Stimulated activated naive CD8-positive, alpha-beta T cell treated with anti-CD3 and anti-CD28 coated beads, Interleukin-15, amount 100 ng/mL, for 72 hours (primary cell): ENCODE results near the gene WFIKKN2.

Experiments
- ATAC-seq: fragments of 150-1000 bp; cut with Tn5 transposase; 2 replicates; pipeline ENCODE4 v1.10.0; 2021; ENCODE audit warnings: mild to moderate bottlenecking, moderate library complexity
- DNase-seq, 2 donors: peaks; one replicate each; pipeline ENCODE4 v3.0.0; 2021 to 2022
- H3K27ac Mint-ChIP-seq, 2 donors: one replicate each; pipeline ENCODE4 v1.8.0; 2022; ENCODE audit warnings: mild to moderate bottlenecking in 2 of 2, mixed read lengths in 2 of 2, moderate library complexity in 2 of 2
- H3K27me3 Mint-ChIP-seq: one replicate; pipeline ENCODE4 v1.8.0; 2022; ENCODE audit warnings: mixed read lengths
- H3K4me1 Mint-ChIP-seq: one replicate; pipeline ENCODE4 v1.8.0; 2022; ENCODE audit warnings: mild to moderate bottlenecking, mixed read lengths
- H3K4me3 Mint-ChIP-seq, 2 donors: one replicate each; pipeline ENCODE4 v1.8.0; 2022; ENCODE audit warnings: mild to moderate bottlenecking in 2 of 2, mixed read lengths in 2 of 2, moderate library complexity in 1 of 2
- H3K9me3 Mint-ChIP-seq, 2 donors: one replicate each; pipeline ENCODE4 v1.8.0; 2022; ENCODE audit warnings: mixed read lengths in 2 of 2

The WFIKKN2 gene

DNA sequence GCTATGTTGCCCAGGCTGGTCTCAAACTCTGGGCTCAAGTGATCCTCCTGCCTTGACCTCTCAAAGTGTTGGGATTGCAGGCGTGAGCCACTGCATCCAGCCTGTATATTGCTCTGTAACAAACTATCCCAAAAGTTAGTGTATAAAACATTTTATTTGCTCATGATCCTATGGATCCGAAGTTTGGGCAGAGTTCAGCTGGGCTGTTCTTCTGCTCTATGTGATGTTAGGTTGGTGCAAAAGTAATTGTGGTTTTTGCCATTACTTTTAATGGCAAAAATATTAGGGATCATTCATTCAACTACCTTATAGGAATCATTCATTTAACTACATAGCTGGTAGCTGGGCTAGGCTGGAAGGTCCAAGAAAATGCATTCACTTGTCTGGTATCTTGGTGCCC, 12.8 kb upstream of the WFIKKN2 start:
- Mint-ChIP-seq H3K4me3 (no peak overlapping the region), H3K27ac (no peak overlapping the region), H3K9me3 (peaks cover 6 to 9% of the 10 kb centered on the region in 2 donors), H3K4me1 (peaks cover 9% of the 10 kb centered on the region), H3K27me3 (no peaks in the 10 kb centered on the region)
- DNase-seq: no peak
- ATAC-seq: no peak

DNA sequence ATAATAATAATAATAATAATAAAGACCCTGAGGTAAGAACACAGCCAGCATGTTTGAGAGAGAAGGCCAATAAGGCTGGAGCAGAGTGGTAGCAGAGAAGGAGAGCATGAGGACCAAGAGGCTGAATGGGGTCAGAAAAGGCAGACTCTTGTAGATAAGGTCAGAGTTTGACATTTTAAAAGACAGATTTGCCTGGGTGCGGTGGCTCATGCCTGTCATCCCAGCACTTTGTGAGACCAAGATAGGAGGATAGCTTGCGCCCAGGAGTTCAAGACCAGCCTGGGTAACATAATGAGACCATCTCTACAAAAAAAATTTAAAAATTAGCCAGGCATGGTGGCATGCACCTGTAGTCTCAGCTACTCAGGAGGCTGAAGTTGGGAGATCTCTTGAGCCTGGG, 11.0 kb upstream of the WFIKKN2 start:
- Mint-ChIP-seq H3K9me3 (peaks cover 6 to 9% of the 10 kb centered on the region in 2 donors), H3K4me3 (no peak overlapping the region), H3K4me1 (peaks cover under 1% of the 10 kb centered on the region), H3K27me3 (no peaks in the 10 kb centered on the region), H3K27ac (no peak overlapping the region)
- DNase-seq (no peak), ATAC-seq (no peak)

DNA sequence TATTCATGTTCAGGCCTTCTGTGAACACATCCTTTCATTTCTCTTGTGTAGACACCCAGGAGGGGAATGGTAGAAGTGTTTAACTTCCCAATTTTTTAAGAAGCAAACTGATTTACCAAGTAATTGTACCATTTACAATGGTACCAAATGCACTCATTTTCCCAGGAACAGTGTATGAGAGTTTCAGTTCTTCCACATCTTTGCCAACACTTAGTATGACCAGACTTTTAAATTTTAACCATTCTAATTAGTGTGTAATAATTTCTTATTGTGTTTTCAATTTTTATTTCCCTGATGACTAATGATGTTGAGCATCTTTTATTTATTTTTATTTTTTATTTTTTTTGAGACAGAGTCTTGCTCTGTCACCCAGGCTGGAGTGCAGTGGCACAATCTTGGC, 10.2 kb upstream of the WFIKKN2 start:
- peaks cover 2% of the 10 kb centered on the region for H3K27me3 Mint-ChIP-seq

DNA sequence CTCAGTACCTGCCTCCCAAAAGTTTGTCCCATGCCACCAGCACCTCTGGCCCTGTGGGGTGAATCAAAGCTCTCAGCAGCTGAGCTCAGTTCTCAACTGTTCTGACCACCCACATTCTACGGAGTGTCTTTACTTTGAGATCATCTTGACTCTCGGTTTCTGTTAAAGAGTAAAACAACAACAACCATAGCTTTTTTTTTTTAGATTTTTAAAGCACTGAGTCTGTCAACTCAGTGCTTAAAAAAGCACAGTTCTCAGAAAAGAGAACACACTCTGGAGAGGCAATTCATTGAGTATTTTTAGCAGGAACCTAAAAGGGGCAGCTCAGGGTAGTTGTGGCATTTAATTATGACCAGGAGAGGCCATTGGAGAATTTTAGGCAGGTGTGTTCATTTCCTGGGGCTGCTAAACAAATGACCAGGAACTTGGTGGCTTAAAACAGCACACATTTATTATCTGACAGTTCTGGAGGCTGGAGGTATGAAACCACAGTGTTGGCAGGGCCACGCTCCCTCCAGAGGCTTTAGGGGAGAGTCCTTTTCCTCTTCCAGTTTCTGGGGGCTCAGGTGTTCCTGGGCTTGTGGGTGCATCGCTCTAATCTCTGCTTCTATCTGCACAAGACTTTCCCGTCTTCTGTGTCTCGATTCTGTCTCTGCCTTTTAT, 6.7 kb upstream of the WFIKKN2 start:
- H3K27ac Mint-ChIP-seq: no peak overlapping the region

More for the DNA sequence above, 10.2 kb upstream of the WFIKKN2 start:
- H3K4me1 Mint-ChIP-seq: no peaks in the 10 kb centered on the region
- H3K27ac Mint-ChIP-seq: no peak overlapping the region
- peaks cover 6 to 9% of the 10 kb centered on the region in 2 donors for H3K9me3 Mint-ChIP-seq
- H3K4me3 Mint-ChIP-seq: no peak overlapping the region
- DNase-seq (no peak), ATAC-seq (no peak)

DNA sequence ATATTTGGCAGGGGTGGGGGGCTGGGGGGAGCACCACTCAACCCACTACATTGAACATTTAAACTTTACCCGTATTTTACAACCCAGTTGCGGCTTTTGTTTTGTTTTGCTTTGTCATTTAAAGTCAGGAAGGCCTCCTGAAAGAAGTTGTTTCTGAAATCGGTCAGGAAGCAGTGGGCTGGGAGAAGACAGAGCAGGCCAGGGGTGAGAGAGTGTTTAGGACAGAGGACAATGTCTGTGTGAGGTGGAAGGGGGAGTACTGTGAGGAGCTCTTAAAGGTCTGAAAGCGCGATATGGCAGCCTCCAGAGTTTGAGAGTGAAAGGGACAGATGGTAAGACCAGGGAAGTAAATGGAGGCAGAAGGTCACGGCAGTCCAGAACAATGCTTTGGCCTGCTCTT, 6.1 kb upstream of the WFIKKN2 start:
- Mint-ChIP-seq H3K4me3 (no peak overlapping the region), H3K4me1 (no peaks in the 10 kb centered on the region), H3K9me3 (no peaks in the 10 kb centered on the region), H3K27me3 (peaks cover 20% of the 10 kb centered on the region), H3K27ac (peak overlapping the region in 1 of 2 donors; percentile 44)
- no peak for DNase-seq
- ATAC-seq: no peak

More for the DNA sequence above, 6.7 kb upstream of the WFIKKN2 start:
- Mint-ChIP-seq H3K4me3 (no peak overlapping the region), H3K9me3 (peaks cover 4% of the 10 kb centered on the region in 2 donors), H3K27me3 (peaks cover 17% of the 10 kb centered on the region), H3K4me1 (no peaks in the 10 kb centered on the region)
- DNase-seq: no peak
- no peak for ATAC-seq

DNA sequence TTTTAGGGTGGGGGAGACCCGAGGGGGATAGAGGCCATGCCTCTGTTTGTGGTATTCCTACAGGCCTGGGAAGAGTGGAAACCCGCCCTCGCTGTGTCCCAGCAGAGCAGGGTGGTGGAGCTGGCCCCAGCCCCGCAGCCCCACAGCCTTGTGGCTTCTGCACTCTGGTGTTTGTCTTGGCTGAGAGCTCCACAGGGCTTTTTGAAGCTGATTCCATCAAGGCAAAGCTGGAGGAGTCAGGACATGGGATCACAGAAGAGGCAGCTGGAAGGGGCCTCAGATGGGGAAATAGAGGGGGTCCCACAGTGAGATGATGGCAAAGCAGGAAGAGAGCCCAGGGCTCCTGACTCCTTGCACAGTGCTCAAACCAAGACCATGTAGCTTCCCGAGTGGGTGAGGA, 5.0 kb upstream of the WFIKKN2 start:
- Mint-ChIP-seq H3K27ac (no peak overlapping the region), H3K4me1 (peaks cover 2% of the 10 kb centered on the region), H3K9me3 (no peaks in the 10 kb centered on the region), H3K27me3 (peaks cover 30% of the 10 kb centered on the region), H3K4me3 (no peak overlapping the region)
- no peak for ATAC-seq
- no peak for DNase-seq

DNA sequence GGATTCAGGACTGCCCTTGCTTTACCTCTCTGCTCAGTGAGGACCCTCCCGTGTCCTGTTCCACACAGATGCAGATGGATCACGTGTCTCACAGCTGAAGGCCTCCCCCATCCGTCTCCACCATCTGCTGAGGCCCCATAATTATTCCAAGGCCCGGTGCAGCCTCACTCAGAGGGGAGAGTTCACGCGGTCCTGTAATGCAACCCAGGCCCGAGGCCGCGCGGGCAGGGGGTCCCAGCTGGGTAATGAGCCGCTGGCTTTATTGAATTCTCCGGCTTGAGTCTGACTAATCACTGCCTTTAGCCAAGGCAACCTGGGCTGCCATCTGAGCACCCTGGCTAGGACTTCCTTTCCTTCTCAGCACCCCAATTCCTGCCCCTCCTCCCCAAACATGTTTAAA, 4.4 kb upstream of the WFIKKN2 start:
- no peak overlapping the region for H3K4me3 Mint-ChIP-seq
- no peak overlapping the region for H3K27ac Mint-ChIP-seq
- ATAC-seq (no peak), DNase-seq (no peak)
- H3K27me3 Mint-ChIP-seq: peaks cover 37% of the 10 kb centered on the region
- H3K4me1 Mint-ChIP-seq: peaks cover 6% of the 10 kb centered on the region
- H3K9me3 Mint-ChIP-seq: no peaks in the 10 kb centered on the region

DNA sequence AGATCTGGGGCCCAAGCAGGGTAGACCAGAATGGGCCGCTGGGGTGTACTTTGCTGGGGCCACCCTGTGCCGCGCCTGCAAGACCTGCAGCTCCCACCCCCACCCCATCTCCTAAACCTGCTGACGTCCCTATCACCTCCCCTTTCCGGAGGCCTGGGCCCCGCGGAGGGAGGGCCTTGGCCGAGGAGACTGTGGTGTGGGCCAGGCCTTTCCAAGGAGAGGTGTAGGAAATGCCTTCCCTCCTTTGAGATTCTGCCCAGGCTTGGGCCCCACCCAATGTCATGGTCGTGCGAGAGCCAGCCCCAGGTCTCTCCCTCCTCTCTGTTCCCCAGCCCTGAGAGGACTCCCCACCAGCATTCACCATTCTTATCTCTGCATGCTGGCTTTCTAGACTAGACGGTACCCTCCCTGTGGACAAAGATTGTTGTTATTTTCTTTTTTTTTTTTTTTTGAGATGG, 3.9 kb upstream of the WFIKKN2 start:
- Mint-ChIP-seq H3K4me3 (no peak overlapping the region), H3K27me3 (peaks cover 37% of the 10 kb centered on the region), H3K9me3 (no peaks in the 10 kb centered on the region), H3K4me1 (peaks cover 6% of the 10 kb centered on the region), H3K27ac (peak overlapping the region in 1 of 2 donors; percentile 65)
- DNase-seq (no peak), ATAC-seq (no peak)

DNA sequence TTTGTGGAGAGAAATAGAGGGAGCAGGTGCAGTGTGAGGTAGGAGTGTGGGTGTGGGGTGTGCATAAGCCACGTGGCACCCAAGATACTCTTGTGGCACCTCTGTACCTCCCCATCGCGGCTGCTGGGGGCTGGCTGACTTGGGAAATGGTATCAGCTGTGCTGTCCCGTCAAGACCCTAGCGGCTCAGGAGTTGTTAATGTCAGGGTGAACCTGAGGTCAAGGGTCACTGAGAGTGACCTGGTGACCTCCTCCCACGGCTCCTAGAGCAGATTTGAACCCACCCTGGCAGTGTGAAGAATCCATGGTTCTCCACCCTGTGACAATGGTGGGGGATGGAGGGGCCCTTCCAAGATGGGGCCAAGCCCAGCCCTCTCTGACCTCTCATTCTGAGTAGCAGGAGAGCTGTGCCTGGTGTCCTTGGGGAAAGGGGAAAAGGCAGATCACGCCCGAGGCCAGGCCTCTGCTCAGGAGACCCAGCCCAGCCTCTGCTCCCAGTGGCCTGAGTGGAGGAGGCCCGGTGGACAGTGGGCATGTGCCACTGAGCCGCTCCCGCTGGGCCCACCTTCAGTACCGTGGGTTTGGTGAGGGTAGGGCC, 3.0 kb upstream of the WFIKKN2 start:
- Mint-ChIP-seq H3K27me3 (peaks cover 37% of the 10 kb centered on the region), H3K4me3 (no peak overlapping the region), H3K9me3 (no peaks in the 10 kb centered on the region), H3K27ac (no peak overlapping the region), H3K4me1 (peaks cover 6% of the 10 kb centered on the region)
- DNase-seq: no peak
- no peak for ATAC-seq

DNA sequence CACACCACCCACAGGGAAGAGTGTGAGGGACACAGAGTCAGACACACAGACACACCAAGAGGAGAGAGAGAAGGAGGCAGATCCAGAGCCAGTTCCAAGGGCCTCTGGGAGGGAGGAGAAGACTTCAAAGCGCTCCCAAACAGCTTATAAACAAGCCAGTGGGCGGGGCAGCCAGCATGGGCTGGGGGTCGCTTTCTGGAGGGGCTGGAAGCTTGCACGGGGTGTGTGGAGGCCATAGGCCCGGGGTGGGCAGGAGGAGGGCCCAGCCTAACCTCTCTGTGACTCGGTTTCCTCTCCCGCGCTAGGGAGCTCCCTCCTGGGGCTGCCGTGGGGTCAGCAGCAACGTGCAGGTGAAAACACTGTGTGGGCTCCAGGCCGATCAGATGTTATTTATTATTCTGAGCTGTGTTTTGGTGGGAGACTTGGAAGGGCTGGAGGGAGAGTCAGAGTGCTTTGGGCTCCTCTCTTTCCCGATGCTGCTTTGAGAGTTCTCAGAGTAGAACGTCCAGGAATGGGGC, 2.5 kb upstream of the WFIKKN2 start:
- Mint-ChIP-seq H3K27ac (no peak overlapping the region), H3K4me3 (no peak overlapping the region), H3K27me3 (peaks cover 37% of the 10 kb centered on the region), H3K9me3 (no peaks in the 10 kb centered on the region), H3K4me1 (peaks cover 6% of the 10 kb centered on the region)
- DNase-seq (no peak), ATAC-seq (no peak)

DNA sequence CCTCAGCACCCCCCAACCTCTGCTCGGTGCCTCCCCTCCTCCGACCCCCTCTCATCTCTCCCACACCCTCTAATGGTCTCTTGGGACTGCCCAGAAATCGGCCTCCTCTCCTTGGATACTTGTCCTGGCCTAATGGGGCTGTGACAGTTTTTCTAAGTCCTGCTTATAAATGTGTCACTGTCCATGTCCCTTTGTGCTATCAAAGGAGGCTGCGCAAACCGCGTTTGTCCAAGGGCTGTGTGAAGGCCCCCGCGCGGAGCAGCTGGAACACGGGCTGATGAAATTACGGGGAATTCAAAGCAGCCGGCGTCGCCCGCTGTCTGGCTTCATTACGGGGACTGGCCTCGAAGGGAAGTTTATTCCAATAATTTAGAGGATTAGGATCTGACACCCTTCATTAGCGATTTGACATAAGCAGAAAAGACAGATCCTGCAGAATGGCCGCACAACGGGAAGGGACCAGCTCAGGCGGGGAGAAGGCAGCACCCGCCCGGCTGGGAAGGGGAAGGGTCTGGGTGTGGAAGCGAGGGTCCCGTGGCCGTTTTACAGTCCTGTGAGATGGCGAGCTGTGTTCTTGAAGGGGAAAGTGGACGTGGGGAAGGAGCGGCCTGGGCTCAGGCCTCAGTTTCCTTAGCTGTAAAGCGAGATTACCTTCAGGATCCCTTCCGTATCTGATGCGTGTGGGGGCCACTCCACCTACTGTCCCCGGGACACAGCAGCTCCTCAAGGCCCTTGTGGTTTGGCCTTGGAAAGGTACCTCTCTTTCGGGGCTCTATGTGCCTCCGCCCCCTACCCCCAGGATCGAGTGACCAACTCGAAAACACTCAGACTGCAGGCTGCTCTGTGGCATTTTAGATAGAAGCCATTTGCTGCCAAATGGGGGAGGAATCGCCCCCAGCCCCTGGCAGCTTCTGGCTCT, 1.6 kb upstream of the WFIKKN2 start:
- Mint-ChIP-seq H3K27ac (no peak overlapping the region), H3K4me1 (peaks cover 6% of the 10 kb centered on the region), H3K27me3 (peaks cover 37% of the 10 kb centered on the region), H3K9me3 (no peaks in the 10 kb centered on the region), H3K4me3 (no peak overlapping the region)
- ATAC-seq: no peak
- DNase-seq: no peak

DNA sequence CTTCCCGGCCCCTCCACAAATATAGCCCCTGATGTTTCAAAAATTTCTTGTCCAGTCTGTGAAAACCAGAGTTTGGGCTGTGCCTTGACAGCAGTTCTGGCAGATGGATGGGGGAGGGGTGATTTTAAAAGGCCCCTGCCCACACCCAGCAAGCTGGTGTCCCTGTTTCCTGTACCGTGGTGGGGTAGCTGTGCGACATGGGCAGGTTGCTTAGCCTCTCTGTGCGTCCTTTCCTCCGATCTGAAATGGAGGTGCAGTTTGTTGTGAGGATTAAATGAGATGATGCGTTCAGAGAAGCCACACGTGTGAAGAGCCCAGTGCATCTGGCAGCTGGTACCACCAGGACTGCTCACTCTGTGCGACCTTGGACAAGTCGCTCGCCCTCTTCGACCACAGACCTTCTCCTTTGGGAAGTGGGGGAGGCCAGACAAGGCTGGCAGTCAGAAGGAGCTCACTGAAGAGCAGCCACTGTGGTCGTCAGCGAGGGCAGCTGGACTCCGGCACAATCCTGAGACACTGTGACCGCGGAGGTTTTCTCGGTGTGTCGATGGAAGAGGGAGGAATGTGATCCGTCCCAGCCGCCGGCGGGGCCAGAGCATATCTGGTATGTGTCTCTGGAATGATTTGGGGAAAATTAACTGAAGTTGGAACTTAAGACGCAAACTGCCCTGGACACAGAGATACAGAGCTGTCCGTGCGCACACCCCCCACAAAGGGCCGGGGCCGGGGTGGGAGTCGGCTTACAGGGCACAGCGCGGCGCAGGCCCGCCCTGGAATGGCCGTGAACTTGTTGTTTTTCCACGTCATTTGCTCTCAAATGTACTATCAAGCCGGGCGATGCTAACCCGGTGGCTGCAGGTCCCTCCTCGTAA, 721 bp upstream of the WFIKKN2 start:
- no peak overlapping the region for H3K27ac Mint-ChIP-seq
- no peaks in the 10 kb centered on the region for H3K9me3 Mint-ChIP-seq
- H3K4me3 Mint-ChIP-seq: no peak overlapping the region
- no peak for ATAC-seq
- peaks cover 6% of the 10 kb centered on the region for H3K4me1 Mint-ChIP-seq
- DNase-seq: no peak
- peaks cover 37% of the 10 kb centered on the region for H3K27me3 Mint-ChIP-seq

DNA sequence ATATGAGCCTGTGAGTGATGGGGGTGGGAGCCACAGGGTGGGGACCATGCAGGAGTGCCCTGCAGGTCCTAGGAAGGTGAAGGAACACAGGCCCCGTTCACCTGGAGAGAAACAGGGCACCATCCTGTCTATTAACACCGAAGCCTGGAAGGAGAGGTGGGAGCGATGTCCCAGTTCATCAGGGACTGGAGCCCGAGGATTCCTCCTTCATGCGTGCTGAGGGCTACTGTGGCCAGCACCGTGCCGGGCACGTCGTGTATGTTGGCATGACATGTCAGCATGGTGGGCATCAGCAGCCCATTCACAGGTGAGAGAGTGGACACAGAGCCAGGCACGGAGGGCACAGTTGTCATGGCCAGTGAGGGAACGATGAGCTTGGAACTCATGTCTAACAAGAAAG, 1.4 kb downstream of the WFIKKN2 start:
- H3K4me3 Mint-ChIP-seq: no peak overlapping the region
- ATAC-seq: no peak
- peaks cover 6% of the 10 kb centered on the region for H3K4me1 Mint-ChIP-seq
- H3K27ac Mint-ChIP-seq: no peak overlapping the region
- DNase-seq: no peak
- peaks cover 20% of the 10 kb centered on the region for H3K27me3 Mint-ChIP-seq
- H3K9me3 Mint-ChIP-seq: no peaks in the 10 kb centered on the region

DNA sequence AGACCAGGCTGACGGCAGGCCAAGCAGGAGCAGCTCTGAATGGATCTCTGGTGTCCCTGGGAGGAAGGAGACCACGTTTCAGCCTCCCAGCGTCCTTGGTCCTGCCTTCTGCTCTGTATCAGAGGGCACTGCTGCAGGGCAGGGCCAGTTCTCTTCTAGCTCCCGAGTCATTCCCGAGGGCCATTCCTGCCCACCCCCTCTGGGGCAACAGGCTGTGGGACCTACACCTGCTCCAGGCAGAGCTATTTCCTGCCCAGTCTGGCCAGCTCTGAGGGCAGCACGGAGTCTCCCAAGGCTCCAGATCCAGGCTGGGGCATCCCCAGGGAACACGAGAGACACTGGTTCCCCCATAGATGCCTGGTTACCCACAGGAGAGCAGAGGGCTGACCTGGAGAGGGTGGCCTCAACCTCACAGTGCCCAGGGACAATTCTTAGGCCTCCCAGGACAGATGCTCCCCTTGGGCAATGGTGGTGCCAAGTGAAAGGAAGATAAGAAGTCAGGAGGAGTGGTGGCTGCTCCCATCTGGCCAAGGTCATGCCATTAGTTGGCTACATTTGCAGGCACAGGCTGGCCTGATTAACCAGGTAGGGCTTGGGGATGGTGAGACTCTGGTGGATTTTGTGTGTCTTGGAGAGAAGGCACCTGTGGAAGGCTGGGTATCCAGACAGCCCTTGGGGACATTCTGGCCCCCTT, 2.0 kb downstream of the WFIKKN2 start:
- DNase-seq (no peak), ATAC-seq (no peak)
- no peaks in the 10 kb centered on the region for H3K9me3 Mint-ChIP-seq
- peaks cover 20% of the 10 kb centered on the region for H3K27me3 Mint-ChIP-seq
- peak overlapping the region in 1 of 2 donors; percentile 36 for H3K27ac Mint-ChIP-seq
- no peak overlapping the region for H3K4me3 Mint-ChIP-seq
- H3K4me1 Mint-ChIP-seq: peaks cover 6% of the 10 kb centered on the region
